ENCODE results near the gene STRA6. TPM values are rescaled to one million over a fixed set of nuclear protein-coding genes. Genes with fewer than 3 reads are reported as not detected.

Gene STRA6
- polyA plus RNA-seq, 4 donors: 23.9 to 57.7 (median 40.7) TPM

- DNase-seq (ENCODE audit: low read depth in 4 of 4, low spot score in 3 of 4): no peak
Measured at GRCh38 chr15:74208496-74208895, 5.9 kb upstream of the STRA6 start.

- no peak for DNase-seq (ENCODE audit: low read depth in 4 of 4, low spot score in 3 of 4)
Measured at GRCh38 chr15:74207652-74208440, 5.3 kb upstream of the STRA6 start.

GRCh38 chr15:74206801-74207281 lies 4.3 kb upstream of the STRA6 start:
- no peak for DNase-seq (ENCODE audit: low read depth in 4 of 4, low spot score in 3 of 4)

GRCh38 chr15:74205582-74205947 lies 3.0 kb upstream of the STRA6 start:
- DNase-seq (ENCODE audit: low read depth in 4 of 4, low spot score in 3 of 4): no peak

GRCh38 chr15:74203914-74204431 lies 1.4 kb upstream of the STRA6 start:
- DNase-seq (ENCODE audit: low read depth in 4 of 4, low spot score in 3 of 4): no peak

- DNase-seq (ENCODE audit: low read depth in 4 of 4, low spot score in 3 of 4): no peak
Measured at GRCh38 chr15:74201710-74202420, 722 bp downstream of the STRA6 start.

GRCh38 chr15:74200871-74201419 lies 1.6 kb downstream of the STRA6 start:
- DNase-seq (ENCODE audit: low read depth in 4 of 4, low spot score in 3 of 4): no peak

GRCh38 chr15:74200412-74200815 lies 2.2 kb downstream of the STRA6 start:
- no peak for DNase-seq (ENCODE audit: low read depth in 4 of 4, low spot score in 3 of 4)

- no peak for DNase-seq (ENCODE audit: low read depth in 4 of 4, low spot score in 3 of 4)
Measured at GRCh38 chr15:74199297-74199652, 3.3 kb downstream of the STRA6 start.

GRCh38 chr15:74197176-74197965 lies 5.2 kb downstream of the STRA6 start:
- DNase-seq (ENCODE audit: low read depth in 4 of 4, low spot score in 3 of 4): no peak

GRCh38 chr15:74196175-74196574 lies 6.4 kb downstream of the STRA6 start:
- DNase-seq (ENCODE audit: low read depth in 4 of 4, low spot score in 3 of 4): no peak

GRCh38 chr15:74194572-74195559 lies 7.7 kb downstream of the STRA6 start:
- DNase-seq (ENCODE audit: low read depth in 4 of 4, low spot score in 3 of 4): no peak

- no peak for DNase-seq (ENCODE audit: low read depth in 4 of 4, low spot score in 3 of 4)
Measured at GRCh38 chr15:74193905-74194304, 8.7 kb downstream of the STRA6 start.

GRCh38 chr15:74193299-74193718 lies 9.3 kb downstream of the STRA6 start:
- DNase-seq (ENCODE audit: low read depth in 4 of 4, low spot score in 3 of 4): no peak

GRCh38 chr15:74192751-74193150 lies 9.8 kb downstream of the STRA6 start:
- DNase-seq (ENCODE audit: low read depth in 4 of 4, low spot score in 3 of 4): no peak

GRCh38 chr15:74191798-74192197 lies 10.8 kb downstream of the STRA6 start:
- DNase-seq (ENCODE audit: low read depth in 4 of 4, low spot score in 3 of 4): no peak

GRCh38 chr15:74188216-74188615 lies 14.4 kb downstream of the STRA6 start:
- no peak for DNase-seq (ENCODE audit: low read depth in 4 of 4, low spot score in 3 of 4)

GRCh38 chr15:74185710-74186348 lies 16.8 kb downstream of the STRA6 start:
- DNase-seq (ENCODE audit: low read depth in 4 of 4, low spot score in 3 of 4): no peak

- no peak for DNase-seq (ENCODE audit: low read depth in 4 of 4, low spot score in 3 of 4)
Measured at GRCh38 chr15:74184582-74185091, 17.9 kb downstream of the STRA6 start.

Measured in left renal pelvis (tissue), 4 donors.